MM.1S (cell line): ENCODE results near the gene ZNF57.

Experiments used
- DNase-seq: peaks from one replicate; pipeline ENCODE4 v3.0.0-alpha.2; 2015
- H2AFZ ChIP-seq: fragments of 300-600 bp; sonication (generic); 2 replicates; pipeline ENCODE4 v1.6.0; 2016; ENCODE audit warnings: antibody characterized with exemption, low read length
- H3F3A ChIP-seq: fragments of 300-600 bp; sonication (generic); 2 replicates; pipeline ENCODE4 v1.6.1; 2016; ENCODE audit warnings: mild to moderate bottlenecking, antibody characterized with exemption, low read length, moderate library complexity, mixed read lengths; ENCODE audit not compliant: insufficient read depth
- H3K27ac ChIP-seq: fragments of 300-600 bp; sonication (generic); 2 replicates; pipeline ENCODE4 v1.5.1; 2016; ENCODE audit warnings: mild to moderate bottlenecking, low read length
- H3K27me3 ChIP-seq: fragments of 300-600 bp; sonication (generic); replicated peaks from 2 replicates; pipeline ENCODE4 v1.6.0; 2016; ENCODE audit warnings: low read length; ENCODE audit not compliant: insufficient read depth
- H3K36me3 ChIP-seq: fragments of 300-600 bp; sonication (generic); replicated peaks from 2 replicates; pipeline ENCODE4 v1.6.1; 2016; ENCODE audit warnings: mild to moderate bottlenecking, low read length, mixed read lengths; ENCODE audit not compliant: insufficient read depth
- H3K4me1 ChIP-seq: fragments of 300-600 bp; sonication (generic); 2 replicates; pipeline ENCODE4 v1.6.1; 2016; ENCODE audit warnings: low read length, mixed read lengths
- H3K4me2 ChIP-seq: fragments of 300-600 bp; sonication (generic); 2 replicates; pipeline ENCODE4 v1.6.0; 2016; ENCODE audit warnings: low read depth, low read length
- H3K4me3 ChIP-seq: fragments of 300-600 bp; sonication (generic); 2 replicates; pipeline ENCODE4 v1.5.1; 2016; ENCODE audit warnings: low read length, mixed read lengths
- H3K79me2 ChIP-seq: fragments of 300-600 bp; sonication (generic); 2 replicates; pipeline ENCODE4 v1.6.1; 2016; ENCODE audit warnings: mixed run types, low read length, mixed read lengths
- H3K9ac ChIP-seq: fragments of 300-600 bp; sonication (generic); 2 replicates; pipeline ENCODE4 v1.6.1; 2016; ENCODE audit warnings: low read length, mixed read lengths
- H3K9me2 ChIP-seq: fragments of 300-600 bp; sonication (generic); replicated peaks from 2 replicates; pipeline ENCODE4 v1.6.1; 2016; ENCODE audit warnings: mild to moderate bottlenecking, low read length, mixed read lengths; ENCODE audit not compliant: insufficient read depth
- H3K9me3 ChIP-seq: fragments of 300-600 bp; sonication (generic); replicated peaks from 2 replicates; pipeline ENCODE4 v1.6.1; 2016; ENCODE audit warnings: mild to moderate bottlenecking, low read length, mixed read lengths; ENCODE audit not compliant: insufficient read depth
- H4K20me1 ChIP-seq: fragments of 300-600 bp; sonication (generic); 2 replicates; pipeline ENCODE4 v1.6.1; 2016; ENCODE audit warnings: mild to moderate bottlenecking, low read length, moderate library complexity, mixed read lengths; ENCODE audit not compliant: insufficient read depth
- CTCF ChIP-seq: fragments of 300-600 bp; sonication (generic); IDR thresholded peaks from 2 replicates; pipeline ENCODE4 v1.5.1; 2016; ENCODE audit warnings: antibody characterized with exemption, low read length, mixed read lengths
- EZH2 ChIP-seq: fragments of 300-600 bp; sonication (generic); optimal IDR thresholded peaks from 2 replicates; pipeline ENCODE3; 2017; ENCODE audit warnings: low read depth, mild to moderate bottlenecking, antibody characterized with exemption, low read length, mixed read lengths
- EZH2phosphoT487 ChIP-seq: fragments of 300-600 bp; sonication (generic); IDR thresholded peaks from 2 replicates; pipeline ENCODE4 v1.6.1; 2018; ENCODE audit warnings: antibody characterized with exemption, low read length

ZNF57 gene

DNA sequence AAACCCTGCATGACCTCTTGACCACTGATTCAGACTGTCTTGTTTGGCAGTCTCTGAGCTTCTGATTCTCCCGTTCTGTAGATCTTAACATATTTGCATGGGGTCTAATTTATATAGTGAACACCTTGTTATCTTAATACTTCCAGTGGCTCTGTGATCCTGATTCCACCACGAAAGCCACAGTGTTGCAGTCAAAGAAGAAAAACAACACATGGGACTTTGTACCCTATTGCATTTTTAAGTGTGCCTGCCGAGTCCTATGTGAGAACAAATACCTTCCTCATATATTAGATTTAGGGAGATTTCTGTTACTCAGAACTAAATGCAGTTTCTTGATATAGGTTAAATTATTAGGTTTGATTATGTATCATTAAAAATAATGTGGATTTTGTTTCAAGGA lies 45.9 kb upstream of the ZNF57 start:
- TF ChIP-seq CTCF: no peak
- TF ChIP-seq EZH2: no peak
- TF ChIP-seq EZH2phosphoT487: no peak
- Histone ChIP-seq H3F3A (no peaks in the 10 kb centered on the region), H3K9me3 (peaks cover 6% of the 10 kb centered on the region; the same call in 1 of the 2 replicates), H3K27ac (no peak overlapping the region), H3K9ac (no peak overlapping the region), H4K20me1 (no peaks in the 10 kb centered on the region), H3K4me1 (no peaks in the 10 kb centered on the region), H3K79me2 (no peaks in the 10 kb centered on the region), H2AFZ (no peak overlapping the region), H3K27me3 (peaks cover 3% of the 10 kb centered on the region; the same call in 1 of the 2 replicates), H3K4me3 (no peak overlapping the region), H3K4me2 (no peak overlapping the region), H3K36me3 (peaks cover 11% of the 10 kb centered on the region; the same call in 1 of the 2 replicates), H3K9me2 (no peaks in the 10 kb centered on the region)
- no peak for DNase-seq

DNA sequence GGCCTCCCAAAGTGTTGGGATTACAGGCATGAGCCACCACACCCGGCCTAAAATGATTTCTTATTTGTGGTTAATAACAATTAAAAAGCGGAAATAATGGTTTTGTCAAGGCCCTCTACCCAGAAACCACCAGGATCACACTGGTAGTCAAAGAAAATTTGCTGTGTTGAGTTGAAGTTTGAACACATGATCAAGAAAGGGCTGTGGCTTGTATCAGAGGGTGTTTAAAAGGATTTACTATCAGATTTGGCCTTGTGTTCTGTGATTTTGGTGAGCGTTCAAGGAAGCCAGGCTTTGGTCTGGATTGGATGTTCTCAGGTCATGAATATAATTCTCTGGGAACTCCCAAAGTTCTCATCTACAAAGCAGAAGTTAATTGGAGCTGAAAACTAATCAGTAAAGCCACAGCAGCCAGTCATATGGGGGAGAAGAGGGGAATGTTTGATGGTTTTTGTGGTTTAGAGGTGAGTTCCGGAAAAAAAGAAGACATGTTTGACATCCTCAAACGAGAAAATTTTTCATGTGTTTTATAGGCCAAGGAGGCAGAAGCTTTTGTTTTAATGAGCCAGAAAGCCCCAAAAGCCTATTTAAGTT lies 44.2 kb upstream of the ZNF57 start:
- no peaks in the 10 kb centered on the region for H3K4me1 ChIP-seq
- H3K79me2 ChIP-seq: no peaks in the 10 kb centered on the region
- no peak overlapping the region for H3K4me2 ChIP-seq
- TF ChIP-seq EZH2: no peak
- no peak for TF ChIP-seq CTCF
- TF ChIP-seq EZH2phosphoT487: no peak
- H4K20me1 ChIP-seq: no peaks in the 10 kb centered on the region
- peaks cover 20% of the 10 kb centered on the region for H3K27me3 ChIP-seq
- H3K9ac ChIP-seq: no peak overlapping the region
- H3K4me3 ChIP-seq: no peak overlapping the region
- H3K9me3 ChIP-seq: peaks cover 6% of the 10 kb centered on the region; the same call in 1 of the 2 replicates
- no peak overlapping the region for H3K27ac ChIP-seq
- no peaks in the 10 kb centered on the region for H3F3A ChIP-seq
- no peak overlapping the region for H2AFZ ChIP-seq
- H3K9me2 ChIP-seq: no peaks in the 10 kb centered on the region
- DNase-seq: no peak
- H3K36me3 ChIP-seq: peaks cover 11% of the 10 kb centered on the region; the same call in 1 of the 2 replicates

DNA sequence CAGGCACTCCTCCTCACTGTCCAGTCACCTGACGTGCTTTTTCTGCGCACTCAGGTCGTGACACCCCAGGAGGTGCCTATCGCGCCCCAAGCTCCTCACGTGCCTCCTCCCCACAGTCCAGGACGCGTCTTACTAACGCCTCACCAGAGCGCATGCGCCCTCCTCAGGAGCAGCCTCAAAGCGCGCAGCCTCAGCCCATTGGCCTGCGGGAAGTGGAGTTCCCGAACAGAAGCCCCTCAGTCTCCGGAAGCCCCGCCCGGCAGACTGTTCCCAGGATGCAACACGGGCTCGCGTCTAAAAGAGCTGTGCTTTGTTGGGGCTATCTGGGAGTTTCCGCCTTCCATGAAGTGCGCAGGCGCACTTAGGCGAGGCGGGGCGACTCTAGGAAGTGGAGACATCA lies 41.9 kb upstream of the ZNF57 start:
- H3K9me2 ChIP-seq: no peaks in the 10 kb centered on the region
- H3K4me1 ChIP-seq: no peaks in the 10 kb centered on the region
- H3K27me3 ChIP-seq: peaks cover 40% of the 10 kb centered on the region
- no peak overlapping the region for H3K4me2 ChIP-seq
- H4K20me1 ChIP-seq: no peaks in the 10 kb centered on the region
- H3K27ac ChIP-seq: no peak overlapping the region
- H3K36me3 ChIP-seq: no peaks in the 10 kb centered on the region
- no peak overlapping the region for H2AFZ ChIP-seq
- H3K9me3 ChIP-seq: no peaks in the 10 kb centered on the region
- no peaks in the 10 kb centered on the region for H3K79me2 ChIP-seq
- H3K4me3 ChIP-seq: no peak overlapping the region
- H3F3A ChIP-seq: no peaks in the 10 kb centered on the region
- no peak for TF ChIP-seq CTCF
- no peak for TF ChIP-seq EZH2phosphoT487
- no peak for TF ChIP-seq EZH2
- no peak overlapping the region for H3K9ac ChIP-seq
- no peak for DNase-seq
